Measurements from ENCODE around the gene FAM47B. TPM values are rescaled to one million over a fixed set of nuclear protein-coding genes. Genes with fewer than 3 reads are reported as not detected.

Gene FAM47B
- polyA plus RNA-seq, 3 donors, result not detected

GRCh38 chrX:34915463-34916225, 27.0 kb upstream of the FAM47B start:
- H3K4me3 Mint-ChIP-seq, result no peak overlapping the region

GRCh38 chrX:34917146-34917545, 25.4 kb upstream of the FAM47B start:
- Mint-ChIP-seq H3K36me3 (no peaks in the 10 kb centered on the region), H3K4me1 (no peaks in the 10 kb centered on the region), H3K27me3 (ENCODE audit: low read depth in 3 of 3) (peaks cover 0 to 3% (median 0%) of the 10 kb centered on the region in 3 donors), H3K4me3 (no peak overlapping the region), H3K27ac (no peak overlapping the region), H3K9me3 (peaks cover 0 to 2% (median 0%) of the 10 kb centered on the region in 7 donors)
- H2AFZ ChIP-seq (ENCODE audit: insufficient read depth, low read depth, low read length, poor library complexity, severe bottlenecking), result no peak overlapping the region
- H4K20me1 ChIP-seq (ENCODE audit: insufficient read depth, low read length), result no peaks in the 10 kb centered on the region
- H3K4me1 ChIP-seq (ENCODE audit: control insufficient read depth in 1 of 2, insufficient read depth in 2 of 2, low read length in 2 of 2), result no peaks in the 10 kb centered on the region
- H3K27ac ChIP-seq (ENCODE audit: low read depth in 1 of 2, low read length in 2 of 2), result no peak overlapping the region
- H3K79me2 ChIP-seq (ENCODE audit: insufficient read depth, low read length), result no peaks in the 10 kb centered on the region
- DNase-seq, result no peak
- intact Hi-C loops (cut with micrococcal nuclease), result no loop called here
- WGBS (ENCODE audit: insufficient coverage), result no CpG with 5 or more reads among the region's 1 CpG
- no peak for TF ChIP-seq CTCF (IDR thresholded peaks at IDR 0.05)
- H3K9ac ChIP-seq (ENCODE audit: insufficient read depth, low read length, poor library complexity, severe bottlenecking), result no peak overlapping the region
- no peak overlapping the region for H3K4me3 ChIP-seq (replicated peaks in 1 of 3; ENCODE audit: low read depth in 2 of 3, low read length in 3 of 3)
- H3K36me3 ChIP-seq (replicated peaks in 1 of 2; ENCODE audit: control insufficient read depth in 1 of 2, insufficient read depth in 2 of 2, low read length in 2 of 2), result no peaks in the 10 kb centered on the region
- H3K9me3 ChIP-seq (replicated peaks in 1 of 2; ENCODE audit: control insufficient read depth in 1 of 2, insufficient read depth in 1 of 2, low read length in 2 of 2), result no peaks in the 10 kb centered on the region
- no peak overlapping the region for H3K4me2 ChIP-seq (replicated peaks; ENCODE audit: extremely low read depth, low read length, poor library complexity, severe bottlenecking)
- H3K27me3 ChIP-seq (ENCODE audit: control insufficient read depth in 2 of 2, insufficient read depth in 2 of 2, low read length in 2 of 2), result no peaks in the 10 kb centered on the region

More at GRCh38 chrX:34915463-34916225, 27.0 kb upstream of the FAM47B start:
- H3K9me3 Mint-ChIP-seq, result peaks cover 0 to 2% (median 0%) of the 10 kb centered on the region in 7 donors
- no peak for TF ChIP-seq CTCF (IDR thresholded peaks at IDR 0.05)
- Histone ChIP-seq H3K4me2 (replicated peaks; ENCODE audit: extremely low read depth, low read length, poor library complexity, severe bottlenecking) (no peak overlapping the region), H3K27ac (ENCODE audit: low read depth in 1 of 2, low read length in 2 of 2) (no peak overlapping the region), H3K27me3 (ENCODE audit: control insufficient read depth in 2 of 2, insufficient read depth in 2 of 2, low read length in 2 of 2) (no peaks in the 10 kb centered on the region), H4K20me1 (ENCODE audit: insufficient read depth, low read length) (no peaks in the 10 kb centered on the region), H3K79me2 (ENCODE audit: insufficient read depth, low read length) (no peaks in the 10 kb centered on the region), H3K9ac (ENCODE audit: insufficient read depth, low read length, poor library complexity, severe bottlenecking) (no peak overlapping the region), H3K4me3 (replicated peaks in 1 of 3; ENCODE audit: low read depth in 2 of 3, low read length in 3 of 3) (no peak overlapping the region), H3K9me3 (replicated peaks in 1 of 2; ENCODE audit: control insufficient read depth in 1 of 2, insufficient read depth in 1 of 2, low read length in 2 of 2) (no peaks in the 10 kb centered on the region), H2AFZ (ENCODE audit: insufficient read depth, low read depth, low read length, poor library complexity, severe bottlenecking) (no peak overlapping the region), H3K36me3 (replicated peaks in 1 of 2; ENCODE audit: control insufficient read depth in 1 of 2, insufficient read depth in 2 of 2, low read length in 2 of 2) (no peaks in the 10 kb centered on the region), H3K4me1 (ENCODE audit: control insufficient read depth in 1 of 2, insufficient read depth in 2 of 2, low read length in 2 of 2) (no peaks in the 10 kb centered on the region)
- no peak overlapping the region for H3K27ac Mint-ChIP-seq
- no peak for DNase-seq
- no peaks in the 10 kb centered on the region for H3K36me3 Mint-ChIP-seq
- no CpG with 5 or more reads among the region's 3 CpGs for WGBS (ENCODE audit: insufficient coverage)
- intact Hi-C loops (cut with micrococcal nuclease), result no loop called here
- H3K4me1 Mint-ChIP-seq, result no peaks in the 10 kb centered on the region
- H3K27me3 Mint-ChIP-seq (ENCODE audit: low read depth in 3 of 3), result peaks cover 0 to 3% (median 0%) of the 10 kb centered on the region in 3 donors
